PC-3 (cell line): Measurements from ENCODE around the gene PKNOX1. TPM values are rescaled to one million over a fixed set of nuclear protein-coding genes. Genes with fewer than 3 reads are reported as not detected.

ENCODE experiments used
- ATAC-seq: fragments of 200-7000 bp; cut with Tn5 transposase; 2 replicates; pipeline ENCODE4 v1.9.1; 2020; ENCODE audit warnings: mild to moderate bottlenecking, moderate library complexity
- BruUV-seq: library from RNA; stranded (reverse); fragments of 400-500 nt; replicated peaks from 2 replicates; lab custom pipeline; 2021; lab: Mats Ljungman, UMichigan
- CTCF ChIA-PET: fragments of 300-600 bp; sonication (Branson Sonifier 250); formaldehyde crosslinking; loops from one replicate; lab custom pipeline; 2022; ENCODE audit warnings: antibody characterized with exemption; lab: Charles Lee
- POLR2A ChIA-PET: fragments of 300-600 bp; sonication (Branson Sonifier 250); formaldehyde crosslinking; loops from one replicate; lab custom pipeline; 2022; ENCODE audit warnings: antibody characterized with exemption; ENCODE audit not compliant: unreplicated experiment; lab: Charles Lee
- DNase-seq: peaks from one replicate; pipeline ENCODE4 v3.0.0-alpha.2; 2015
- H2AFZ ChIP-seq: fragments of 300-600 bp; sonication (generic); 2 replicates; pipeline ENCODE4 v1.6.0; 2016; ENCODE audit warnings: antibody characterized with exemption, low read length
- H3F3A ChIP-seq: fragments of 300-600 bp; sonication (generic); one replicate; pipeline ENCODE4 v1.6.0; 2017; ENCODE audit warnings: antibody characterized with exemption, low read length, control low read depth, mild to moderate bottlenecking; ENCODE audit not compliant: unreplicated experiment
- H3K27ac ChIP-seq: fragments of 300-600 bp; sonication (generic); 2 replicates; pipeline ENCODE4 v1.5.1; 2016; ENCODE audit warnings: mild to moderate bottlenecking, low read length
- H3K27me3 ChIP-seq: fragments of 300-600 bp; sonication (generic); 2 replicates; pipeline ENCODE4 v1.6.1; 2016; ENCODE audit warnings: low read length, mixed read lengths
- H3K36me3 ChIP-seq: fragments of 300-600 bp; sonication (generic); 2 replicates; pipeline ENCODE4 v1.6.1; 2016; ENCODE audit warnings: low read depth, mixed run types, low read length, mixed read lengths
- H3K4me1 ChIP-seq: fragments of 300-600 bp; sonication (generic); 2 replicates; pipeline ENCODE4 v1.5.1; 2016; ENCODE audit warnings: low read length; ENCODE audit not compliant: insufficient read depth
- H3K4me2 ChIP-seq: fragments of 300-600 bp; sonication (generic); 2 replicates; pipeline ENCODE4 v1.6.0; 2016; ENCODE audit warnings: low read length
- H3K4me3 ChIP-seq: fragments of 300-600 bp; sonication (generic); 2 replicates; pipeline ENCODE4 v1.5.1; 2016; ENCODE audit warnings: mild to moderate bottlenecking, low read length, mixed read lengths
- H3K79me2 ChIP-seq: fragments of 300-600 bp; sonication (generic); 2 replicates; pipeline ENCODE4 v1.6.1; 2017; ENCODE audit warnings: low read length, mixed read lengths
- H3K9ac ChIP-seq: fragments of 300-600 bp; sonication (generic); 2 replicates; pipeline ENCODE4 v1.6.0; 2016; ENCODE audit warnings: mild to moderate bottlenecking, low read length
- H3K9me2 ChIP-seq: fragments of 300-600 bp; sonication (generic); replicated peaks from 2 replicates; pipeline ENCODE4 v1.6.1; 2016; ENCODE audit warnings: mixed run types, low read length, mixed read lengths
- H3K9me3 ChIP-seq: fragments of 300-600 bp; sonication (generic); 2 replicates; pipeline ENCODE4 v1.6.1; 2016; ENCODE audit warnings: low read length, mixed read lengths
- H4K20me1 ChIP-seq: fragments of 300-600 bp; sonication (generic); 2 replicates; pipeline ENCODE4 v1.6.1; 2016; ENCODE audit warnings: low read length, mixed read lengths
- EZH2 ChIP-seq: fragments of 300-600 bp; sonication (generic); IDR thresholded peaks from one replicate; pipeline ENCODE4 v1.6.1; 2017; ENCODE audit warnings: antibody characterized with exemption, mild to moderate bottlenecking, low read length; ENCODE audit not compliant: unreplicated experiment
- EZH2phosphoT487 ChIP-seq: fragments of 300-600 bp; sonication (generic); IDR thresholded peaks from 2 replicates; pipeline ENCODE4 v1.6.1; 2018; ENCODE audit warnings: mild to moderate bottlenecking, antibody characterized with exemption, low read length, borderline replicate concordance
- intact Hi-C: fragments of 100-400 bp; cut with micrococcal nuclease; formaldehyde crosslinking; loops from 2 replicates; pipeline ENCODE4 v1.9.0; 2023
- total RNA-seq: library from RNA; depleted of rRNA; stranded (reverse); fragments of >200 nt; gene quantifications from 2 replicates; pipeline ENCODE4 v1.2.3, GENCODE V29; 2014
- TF ChIP-seq, protein P1 (sequence below): fragments of 300-600 bp; sonication (generic); conservative IDR thresholded peaks from 2 replicates; pipeline ENCODE4 v1.5.1; 2017; ENCODE audit warnings: antibody characterized with exemption, low read depth, mild to moderate bottlenecking, low read length

PKNOX1 gene
- total RNA-seq, 1 experiment from 2014 or later = 19.7 TPM

DNA sequence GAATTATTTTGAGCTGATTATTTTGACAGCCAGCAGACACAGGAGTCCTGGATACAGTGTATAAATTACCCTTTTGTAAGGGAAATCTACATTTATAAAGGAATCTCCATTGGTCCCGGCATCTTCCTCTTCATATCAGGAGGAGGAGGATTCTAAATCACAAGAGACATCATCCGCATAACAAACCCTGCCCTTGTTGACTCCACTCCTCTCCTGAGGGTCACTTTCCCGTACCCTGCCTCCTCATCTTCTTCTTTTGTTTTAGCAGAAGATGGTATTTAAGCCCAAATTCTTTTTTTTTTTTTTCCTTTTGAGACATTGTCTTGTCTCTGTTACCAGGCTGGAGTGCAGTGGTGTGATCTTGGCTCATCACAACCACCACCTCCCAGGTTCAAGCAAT lies 14.6 kb upstream of the PKNOX1 start:
- no TSS peak for BruUV-seq
- Histone ChIP-seq H3K4me3 (no peak overlapping the region), H3K36me3 (no peaks in the 10 kb centered on the region), H2AFZ (no peak overlapping the region), H3F3A (no peaks in the 10 kb centered on the region), H3K27ac (no peak overlapping the region), H3K9me3 (no peaks in the 10 kb centered on the region), H3K4me2 (no peak overlapping the region), H4K20me1 (no peaks in the 10 kb centered on the region), H3K27me3 (no peaks in the 10 kb centered on the region), H3K9ac (no peak overlapping the region), H3K79me2 (no peaks in the 10 kb centered on the region), H3K9me2 (no peaks in the 10 kb centered on the region), H3K4me1 (peaks cover 26% of the 10 kb centered on the region)
- intact Hi-C loops = no loop called here
- ATAC-seq (no peak), DNase-seq (no peak)
- TF ChIP-seq EZH2phosphoT487 = no peak
- TF ChIP-seq, protein P1, sequence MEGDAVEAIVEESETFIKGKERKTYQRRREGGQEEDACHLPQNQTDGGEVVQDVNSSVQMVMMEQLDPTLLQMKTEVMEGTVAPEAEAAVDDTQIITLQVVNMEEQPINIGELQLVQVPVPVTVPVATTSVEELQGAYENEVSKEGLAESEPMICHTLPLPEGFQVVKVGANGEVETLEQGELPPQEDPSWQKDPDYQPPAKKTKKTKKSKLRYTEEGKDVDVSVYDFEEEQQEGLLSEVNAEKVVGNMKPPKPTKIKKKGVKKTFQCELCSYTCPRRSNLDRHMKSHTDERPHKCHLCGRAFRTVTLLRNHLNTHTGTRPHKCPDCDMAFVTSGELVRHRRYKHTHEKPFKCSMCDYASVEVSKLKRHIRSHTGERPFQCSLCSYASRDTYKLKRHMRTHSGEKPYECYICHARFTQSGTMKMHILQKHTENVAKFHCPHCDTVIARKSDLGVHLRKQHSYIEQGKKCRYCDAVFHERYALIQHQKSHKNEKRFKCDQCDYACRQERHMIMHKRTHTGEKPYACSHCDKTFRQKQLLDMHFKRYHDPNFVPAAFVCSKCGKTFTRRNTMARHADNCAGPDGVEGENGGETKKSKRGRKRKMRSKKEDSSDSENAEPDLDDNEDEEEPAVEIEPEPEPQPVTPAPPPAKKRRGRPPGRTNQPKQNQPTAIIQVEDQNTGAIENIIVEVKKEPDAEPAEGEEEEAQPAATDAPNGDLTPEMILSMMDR = no peak
- TF ChIP-seq EZH2 = no peak
- POLR2A ChIA-PET = no interaction called here
- CTCF ChIA-PET = no interaction called here

DNA sequence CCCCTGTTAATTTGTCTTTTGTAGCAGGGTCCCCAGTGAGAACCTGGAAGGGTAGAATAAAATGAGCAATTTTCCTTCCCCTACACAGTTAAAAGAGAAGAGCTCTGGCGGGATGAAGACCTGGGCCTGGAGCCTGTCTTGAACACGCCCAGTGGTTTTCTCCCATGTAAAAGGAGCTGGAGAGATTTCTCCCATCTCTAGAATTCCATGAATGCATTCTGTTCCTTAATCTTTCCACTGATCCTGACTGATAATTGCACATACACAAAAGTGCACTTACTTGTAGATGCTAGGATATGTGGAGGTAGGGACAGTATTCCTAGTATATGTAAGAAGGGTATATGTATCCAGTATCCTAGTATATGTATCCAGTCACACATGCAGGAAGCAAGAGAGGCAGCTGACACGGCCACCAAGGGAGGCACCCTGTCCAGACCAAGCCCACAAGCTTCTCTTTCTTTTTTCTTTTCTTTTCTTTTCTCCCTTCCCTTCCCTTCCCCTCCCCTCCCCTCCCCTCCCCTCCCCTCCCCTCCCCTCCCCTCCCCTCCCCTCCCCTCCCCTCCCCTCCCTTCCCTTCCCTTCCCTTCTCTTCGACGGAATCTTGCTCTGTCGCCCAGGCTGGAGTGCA lies 11.9 kb upstream of the PKNOX1 start:
- Histone ChIP-seq H3K4me1 (0 out of 2 replicates have a peak, but pooled peaks cover under 1% of the 10 kb centered on the region), H3K9ac (no peak overlapping the region), H3F3A (no peaks in the 10 kb centered on the region), H3K79me2 (no peaks in the 10 kb centered on the region), H3K4me3 (no peak overlapping the region), H2AFZ (no peak overlapping the region), H4K20me1 (no peaks in the 10 kb centered on the region), H3K9me3 (no peaks in the 10 kb centered on the region), H3K27me3 (no peaks in the 10 kb centered on the region), H3K9me2 (no peaks in the 10 kb centered on the region), H3K27ac (no peak overlapping the region), H3K36me3 (no peaks in the 10 kb centered on the region), H3K4me2 (no peak overlapping the region)
- no peak for DNase-seq
- intact Hi-C loops = no loop called here
- TF ChIP-seq, protein P1 = no peak
- TF ChIP-seq EZH2 (no peak), EZH2phosphoT487 (no peak)
- BruUV-seq = no TSS peak
- POLR2A ChIA-PET = interaction anchor here (0.5 kb wide), 1 partner anchor 70 kb away, joined by 4 read pairs; no protein-coding TSS in a partner anchor
- ATAC-seq = no peak
- CTCF ChIA-PET = no interaction called here

DNA sequence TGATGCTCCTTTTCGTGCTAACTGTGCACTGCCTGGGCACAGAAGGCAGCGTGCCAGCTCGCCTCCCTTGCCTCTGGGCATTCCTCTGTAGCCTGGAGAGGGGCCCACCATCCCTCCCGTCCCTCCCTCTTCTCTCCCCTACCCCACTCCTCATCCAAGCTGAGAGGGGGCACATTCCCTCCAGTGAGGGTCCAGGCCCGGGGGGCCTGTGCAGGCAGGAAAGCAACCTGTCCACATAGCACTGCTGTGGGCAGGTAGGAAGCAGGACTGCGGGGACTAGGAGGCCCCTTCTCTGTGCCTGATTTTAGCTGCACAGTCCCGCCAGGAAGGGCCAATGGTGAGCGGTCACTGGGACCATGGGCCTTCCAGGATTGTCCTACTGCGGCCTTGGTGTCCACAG lies 10.3 kb upstream of the PKNOX1 start:
- ATAC-seq = no peak
- no peak for DNase-seq

More for the DNA sequence above, 10.3 kb upstream of the PKNOX1 start:
- no TSS peak for BruUV-seq
- H3K4me3 ChIP-seq = no peak overlapping the region
- H3K36me3 ChIP-seq = no peaks in the 10 kb centered on the region
- H3F3A ChIP-seq = no peaks in the 10 kb centered on the region
- H3K4me2 ChIP-seq = no peak overlapping the region
- no peak overlapping the region for H3K27ac ChIP-seq
- no peaks in the 10 kb centered on the region for H3K79me2 ChIP-seq
- H3K4me1 ChIP-seq = no peaks in the 10 kb centered on the region
- intact Hi-C loops = no loop called here
- H4K20me1 ChIP-seq = no peaks in the 10 kb centered on the region
- no peaks in the 10 kb centered on the region for H3K9me3 ChIP-seq
- ChIA-PET CTCF (no interaction called here), POLR2A (no interaction called here)
- TF ChIP-seq, protein P1 = no peak
- TF ChIP-seq EZH2phosphoT487 = no peak
- no peak for TF ChIP-seq EZH2
- no peak overlapping the region for H3K9ac ChIP-seq
- no peaks in the 10 kb centered on the region for H3K9me2 ChIP-seq
- no peaks in the 10 kb centered on the region for H3K27me3 ChIP-seq
- H2AFZ ChIP-seq = no peak overlapping the region
